Measurements from ENCODE around the gene PCSK5. TPM values are rescaled to one million over a fixed set of nuclear protein-coding genes. Genes with fewer than 3 reads are reported as not detected.

The PCSK5 gene
- total and polyA plus RNA-seq, 2 experiments from 2014 or later, result 59.1 to 71.7 TPM

GRCh38 chr9:76227156-76227555, 336.7 kb downstream of the PCSK5 start:
- WGBS (ENCODE audit: low lambda C conversion rate, missing lambda C conversion rate), result 53% methylated on average over 2 of the region's 2 CpGs
- H3K79me2 ChIP-seq, result no peaks in the 10 kb centered on the region
- no peak overlapping the region for H2AFZ ChIP-seq
- no peaks in the 10 kb centered on the region for H3K36me3 ChIP-seq (replicated peaks; ENCODE audit: insufficient read depth, low read depth)
- H3K9me3 ChIP-seq (ENCODE audit: low read depth), result no peaks in the 10 kb centered on the region
- H3K9me2 ChIP-seq (replicated peaks; ENCODE audit: insufficient read depth), result no peaks in the 10 kb centered on the region
- no peaks in the 10 kb centered on the region for H4K20me1 ChIP-seq (ENCODE audit: insufficient read depth, poor library complexity, severe bottlenecking)
- no peak for TF ChIP-seq EZH2 (IDR thresholded peaks at IDR 0.05; ENCODE audit: borderline replicate concordance)
- TF ChIP-seq EZH2phosphoT487 (IDR thresholded peaks at IDR 0.05; ENCODE audit: low read depth, severe bottlenecking, unreplicated experiment), result no peak
- TF ChIP-seq CTCF (IDR thresholded peaks at IDR 0.05; ENCODE audit: poor library complexity), result no peak
- peaks cover 5% of the 10 kb centered on the region for H3K4me1 ChIP-seq (ENCODE audit: insufficient read depth)
- H3K27me3 ChIP-seq, result no peaks in the 10 kb centered on the region
- H3K4me3 ChIP-seq, result no peak overlapping the region
- no peak overlapping the region for H3K27ac ChIP-seq
- DNase-seq (ENCODE audit: low spot score), result no peak
- H3K4me2 ChIP-seq, result no peak overlapping the region

GRCh38 chr9:76231001-76231400, 340.5 kb downstream of the PCSK5 start:
- H3K27ac ChIP-seq, result no peak overlapping the region
- no peaks in the 10 kb centered on the region for H3K79me2 ChIP-seq
- no peak overlapping the region for H3K4me2 ChIP-seq
- no peaks in the 10 kb centered on the region for H4K20me1 ChIP-seq (ENCODE audit: insufficient read depth, poor library complexity, severe bottlenecking)
- no peak for DNase-seq (ENCODE audit: low spot score)
- 94% methylated on average over 5 of the region's 5 CpGs for WGBS (ENCODE audit: low lambda C conversion rate, missing lambda C conversion rate)
- H3K4me1 ChIP-seq (ENCODE audit: insufficient read depth), result no peaks in the 10 kb centered on the region
- TF ChIP-seq EZH2 (IDR thresholded peaks at IDR 0.05; ENCODE audit: borderline replicate concordance), result no peak
- no peak overlapping the region for H3K4me3 ChIP-seq
- no peaks in the 10 kb centered on the region for H3K9me3 ChIP-seq (ENCODE audit: low read depth)
- no peaks in the 10 kb centered on the region for H3K27me3 ChIP-seq
- H3K9me2 ChIP-seq (replicated peaks; ENCODE audit: insufficient read depth), result no peaks in the 10 kb centered on the region
- H2AFZ ChIP-seq, result no peak overlapping the region
- no peaks in the 10 kb centered on the region for H3K36me3 ChIP-seq (replicated peaks; ENCODE audit: insufficient read depth, low read depth)

- H3K79me2 ChIP-seq, result no peaks in the 10 kb centered on the region
- H3K9me2 ChIP-seq (replicated peaks; ENCODE audit: insufficient read depth), result no peaks in the 10 kb centered on the region
- no peak overlapping the region for H3K4me3 ChIP-seq
- no peak overlapping the region for H2AFZ ChIP-seq
- no peaks in the 10 kb centered on the region for H3K27me3 ChIP-seq
- no peak for DNase-seq (ENCODE audit: low spot score)
- H3K27ac ChIP-seq, result no peak overlapping the region
- H3K4me1 ChIP-seq (ENCODE audit: insufficient read depth), result no peaks in the 10 kb centered on the region
- TF ChIP-seq EZH2 (IDR thresholded peaks at IDR 0.05; ENCODE audit: borderline replicate concordance) (no peak), EZH2phosphoT487 (IDR thresholded peaks at IDR 0.05; ENCODE audit: low read depth, severe bottlenecking, unreplicated experiment) (no peak), CTCF (IDR thresholded peaks at IDR 0.05; ENCODE audit: poor library complexity) (no peak)
- H3K9me3 ChIP-seq (ENCODE audit: low read depth), result no peaks in the 10 kb centered on the region
- WGBS (ENCODE audit: low lambda C conversion rate, missing lambda C conversion rate), result 81% methylated on average over 7 of the region's 7 CpGs
- H3K4me2 ChIP-seq, result no peak overlapping the region
- no peaks in the 10 kb centered on the region for H3K36me3 ChIP-seq (replicated peaks; ENCODE audit: insufficient read depth, low read depth)
- no peaks in the 10 kb centered on the region for H4K20me1 ChIP-seq (ENCODE audit: insufficient read depth, poor library complexity, severe bottlenecking)
Observed at GRCh38 chr9:76232861-76233489, 342.5 kb downstream of the PCSK5 start.

GRCh38 chr9:76240578-76240977, 350.1 kb downstream of the PCSK5 start:
- no peak for DNase-seq (ENCODE audit: low spot score)
- H3K27me3 ChIP-seq, result no peaks in the 10 kb centered on the region
- H3K9me3 ChIP-seq (ENCODE audit: low read depth), result no peaks in the 10 kb centered on the region
- no peaks in the 10 kb centered on the region for H3K9me2 ChIP-seq (replicated peaks; ENCODE audit: insufficient read depth)
- H3K36me3 ChIP-seq (replicated peaks; ENCODE audit: insufficient read depth, low read depth), result no peaks in the 10 kb centered on the region
- no peak overlapping the region for H3K4me3 ChIP-seq
- H2AFZ ChIP-seq, result no peak overlapping the region
- 100% methylated on average over 1 of the region's 1 CpG for WGBS (ENCODE audit: low lambda C conversion rate, missing lambda C conversion rate)
- H3K4me1 ChIP-seq (ENCODE audit: insufficient read depth), result no peaks in the 10 kb centered on the region
- no peaks in the 10 kb centered on the region for H3K79me2 ChIP-seq
- no peak overlapping the region for H3K27ac ChIP-seq
- H4K20me1 ChIP-seq (ENCODE audit: insufficient read depth, poor library complexity, severe bottlenecking), result no peaks in the 10 kb centered on the region
- no peak overlapping the region for H3K4me2 ChIP-seq
- TF ChIP-seq EZH2 (IDR thresholded peaks at IDR 0.05; ENCODE audit: borderline replicate concordance) (no peak), CTCF (IDR thresholded peaks at IDR 0.05; ENCODE audit: poor library complexity) (no peak), EZH2phosphoT487 (IDR thresholded peaks at IDR 0.05; ENCODE audit: low read depth, severe bottlenecking, unreplicated experiment) (no peak)
